Stimulated activated memory B cell treated with anti-CD40 and anti-IgM and Interleukin-4, amounts not matched to agents 10 μg/mL and 1 μg/mL and 100 μg/mL, for 72 hours (primary cell): ENCODE measurements around the gene TRERF1.
"Not testable (repeated sequence)": the region's sequence is repeated elsewhere in the genome, so short reads cannot be mapped to it uniquely, and the experiment has no call there.

ENCODE experiments used
- ATAC-seq: fragments of 150-1000 bp; cut with Tn5 transposase; 2 replicates; pipeline ENCODE4 v1.10.0; 2021
- H3K27ac Mint-ChIP-seq: one replicate; pipeline ENCODE4 v1.8.0; 2022; ENCODE audit warnings: mild to moderate bottlenecking, mixed read lengths
- H3K27me3 Mint-ChIP-seq: one replicate; pipeline ENCODE4 v1.8.0; 2022; ENCODE audit warnings: mixed read lengths
- H3K36me3 Mint-ChIP-seq: one replicate; pipeline ENCODE4 v1.8.0; 2022; ENCODE audit warnings: mixed read lengths
- H3K4me1 Mint-ChIP-seq: one replicate; pipeline ENCODE4 v1.8.0; 2022; ENCODE audit warnings: mixed read lengths
- H3K4me3 Mint-ChIP-seq: one replicate; pipeline ENCODE4 v1.8.0; 2022; ENCODE audit warnings: mild to moderate bottlenecking, moderate library complexity, mixed read lengths
- H3K9me3 Mint-ChIP-seq: one replicate; pipeline ENCODE4 v1.8.0; 2022; ENCODE audit warnings: mixed read lengths

TRERF1 gene

GRCh38 chr6:42451333-42452170, at the start of gene TRERF1:
Gene TRERF1, minus strand, starts transcription at chr6:42451926. Its CDS starts 182,336 bp downstream, at chr6:42269590.
- Mint-ChIP-seq H3K4me1 (peaks cover 44% of the 10 kb centered on the region), H3K36me3 (no peaks in the 10 kb centered on the region), H3K9me3 (no peaks in the 10 kb centered on the region), H3K4me3 (peak within 1 kb of the TSS; percentile 98), H3K27ac (peak within 1 kb of the TSS; percentile 73), H3K27me3 (peaks cover 19% of the 10 kb centered on the region)
- peak; percentile 66 for ATAC-seq

GRCh38 chr6:42498473-42499128, 46.9 kb upstream of the TRERF1 start:
- no peak for ATAC-seq
- no peaks in the 10 kb centered on the region for H3K27me3 Mint-ChIP-seq
- H3K36me3 Mint-ChIP-seq: peaks cover 6% of the 10 kb centered on the region
- H3K4me3 Mint-ChIP-seq: no peak overlapping the region
- H3K9me3 Mint-ChIP-seq: peaks cover 14% of the 10 kb centered on the region
- no peak overlapping the region for H3K27ac Mint-ChIP-seq
- H3K4me1 Mint-ChIP-seq: peaks cover 13% of the 10 kb centered on the region

- Mint-ChIP-seq H3K36me3 (peaks cover 6% of the 10 kb centered on the region), H3K27ac (no peak overlapping the region), H3K4me3 (no peak overlapping the region), H3K27me3 (no peaks in the 10 kb centered on the region), H3K9me3 (peaks cover 11% of the 10 kb centered on the region), H3K4me1 (no peaks in the 10 kb centered on the region)
- ATAC-seq: no peak
Measured at GRCh38 chr6:42493914-42494539, 42.3 kb upstream of the TRERF1 start.

GRCh38 chr6:42488129-42488528, 36.4 kb upstream of the TRERF1 start:
- Mint-ChIP-seq H3K9me3 (no peaks in the 10 kb centered on the region), H3K27ac (no peak overlapping the region), H3K4me3 (no peak overlapping the region), H3K36me3 (no peaks in the 10 kb centered on the region), H3K27me3 (no peaks in the 10 kb centered on the region), H3K4me1 (no peaks in the 10 kb centered on the region)
- ATAC-seq: no peak

- no peaks in the 10 kb centered on the region for H3K9me3 Mint-ChIP-seq
- no peaks in the 10 kb centered on the region for H3K4me1 Mint-ChIP-seq
- no peak overlapping the region for H3K27ac Mint-ChIP-seq
Measured at GRCh38 chr6:42484261-42484660, 32.5 kb upstream of the TRERF1 start.

GRCh38 chr6:42482174-42482573, 30.4 kb upstream of the TRERF1 start:
- Mint-ChIP-seq H3K36me3 (no peaks in the 10 kb centered on the region), H3K4me1 (no peaks in the 10 kb centered on the region), H3K27ac (no peak overlapping the region), H3K27me3 (peaks cover 5% of the 10 kb centered on the region), H3K4me3 (no peak overlapping the region), H3K9me3 (no peaks in the 10 kb centered on the region)
- no peak for ATAC-seq

More at GRCh38 chr6:42484261-42484660, 32.5 kb upstream of the TRERF1 start:
- Mint-ChIP-seq H3K27me3 (no peaks in the 10 kb centered on the region), H3K4me3 (no peak overlapping the region), H3K36me3 (no peaks in the 10 kb centered on the region)
- no peak for ATAC-seq

- peaks cover 9% of the 10 kb centered on the region for H3K27me3 Mint-ChIP-seq
- no peak overlapping the region for H3K27ac Mint-ChIP-seq
- no peak for ATAC-seq
- peaks cover 23% of the 10 kb centered on the region for H3K9me3 Mint-ChIP-seq
- no peak overlapping the region for H3K4me3 Mint-ChIP-seq
- H3K36me3 Mint-ChIP-seq: peaks cover 13% of the 10 kb centered on the region
- H3K4me1 Mint-ChIP-seq: no peaks in the 10 kb centered on the region
Measured at GRCh38 chr6:42471714-42472113, 20.0 kb upstream of the TRERF1 start.

- Mint-ChIP-seq H3K27me3 (peaks cover 9% of the 10 kb centered on the region), H3K9me3 (peaks cover 23% of the 10 kb centered on the region), H3K27ac (no peak overlapping the region), H3K4me3 (no peak overlapping the region), H3K36me3 (peaks cover 13% of the 10 kb centered on the region), H3K4me1 (no peaks in the 10 kb centered on the region)
- ATAC-seq: no peak
Measured at GRCh38 chr6:42471142-42471541, 19.4 kb upstream of the TRERF1 start.

- H3K4me3 Mint-ChIP-seq: no peak overlapping the region
- H3K27me3 Mint-ChIP-seq: peaks cover 6% of the 10 kb centered on the region
- peaks cover 13% of the 10 kb centered on the region for H3K36me3 Mint-ChIP-seq
- peaks cover 25% of the 10 kb centered on the region for H3K9me3 Mint-ChIP-seq
- H3K4me1 Mint-ChIP-seq: no peaks in the 10 kb centered on the region
- H3K27ac Mint-ChIP-seq: no peak overlapping the region
- no peak for ATAC-seq
Measured at GRCh38 chr6:42468273-42468672, 16.5 kb upstream of the TRERF1 start.

GRCh38 chr6:42467651-42468050, 15.9 kb upstream of the TRERF1 start:
- Mint-ChIP-seq H3K4me1 (no peaks in the 10 kb centered on the region), H3K27ac (no peak overlapping the region), H3K9me3 (peaks cover 25% of the 10 kb centered on the region), H3K36me3 (peaks cover 13% of the 10 kb centered on the region), H3K4me3 (no peak overlapping the region), H3K27me3 (no peaks in the 10 kb centered on the region)
- ATAC-seq: no peak

- not testable (repeated sequence) for H3K4me3 Mint-ChIP-seq, H3K4me1 Mint-ChIP-seq
Measured at GRCh38 chr6:42466470-42466869, 14.7 kb upstream of the TRERF1 start.

GRCh38 chr6:42462474-42462972, 10.8 kb upstream of the TRERF1 start:
- ATAC-seq: no peak
- Mint-ChIP-seq H3K9me3 (peaks cover 2% of the 10 kb centered on the region), H3K4me3 (no peak overlapping the region), H3K27me3 (no peaks in the 10 kb centered on the region), H3K27ac (no peak overlapping the region), H3K4me1 (no peaks in the 10 kb centered on the region), H3K36me3 (no peaks in the 10 kb centered on the region)

More at GRCh38 chr6:42466470-42466869, 14.7 kb upstream of the TRERF1 start:
- H3K36me3 Mint-ChIP-seq: peaks cover 13% of the 10 kb centered on the region
- not testable (repeated sequence) for H3K27ac Mint-ChIP-seq, ATAC-seq, H3K27me3 Mint-ChIP-seq
- H3K9me3 Mint-ChIP-seq: peaks cover 25% of the 10 kb centered on the region

- Mint-ChIP-seq H3K36me3 (no peaks in the 10 kb centered on the region), H3K4me3 (no peak overlapping the region), H3K27me3 (no peaks in the 10 kb centered on the region), H3K27ac (no peak overlapping the region), H3K9me3 (peaks cover 2% of the 10 kb centered on the region), H3K4me1 (no peaks in the 10 kb centered on the region)
- ATAC-seq: no peak
Measured at GRCh38 chr6:42460883-42461282, 9.2 kb upstream of the TRERF1 start.

GRCh38 chr6:42459888-42460287, 8.2 kb upstream of the TRERF1 start:
- H3K9me3 Mint-ChIP-seq: no peaks in the 10 kb centered on the region
- H3K27me3 Mint-ChIP-seq: no peaks in the 10 kb centered on the region
- H3K27ac Mint-ChIP-seq: no peak overlapping the region
- ATAC-seq: no peak
- H3K4me3 Mint-ChIP-seq: no peak overlapping the region
- H3K36me3 Mint-ChIP-seq: no peaks in the 10 kb centered on the region
- no peaks in the 10 kb centered on the region for H3K4me1 Mint-ChIP-seq

GRCh38 chr6:42454428-42454791, 2.7 kb upstream of the TRERF1 start:
- peaks cover 12% of the 10 kb centered on the region for H3K27me3 Mint-ChIP-seq
- H3K9me3 Mint-ChIP-seq: no peaks in the 10 kb centered on the region
- no peak for ATAC-seq
- H3K36me3 Mint-ChIP-seq: no peaks in the 10 kb centered on the region
- peak overlapping the region; percentile 16 for H3K27ac Mint-ChIP-seq
- peak overlapping the region; percentile 98 for H3K4me3 Mint-ChIP-seq
- H3K4me1 Mint-ChIP-seq: peaks cover 36% of the 10 kb centered on the region
